ENCODE measurements around the gene SV2C. TPM values are rescaled to one million over a fixed set of nuclear protein-coding genes. Genes with fewer than 3 reads are reported as not detected.

The SV2C gene
- total RNA-seq, 1 experiment from 2014 or later, result not detected

DNA sequence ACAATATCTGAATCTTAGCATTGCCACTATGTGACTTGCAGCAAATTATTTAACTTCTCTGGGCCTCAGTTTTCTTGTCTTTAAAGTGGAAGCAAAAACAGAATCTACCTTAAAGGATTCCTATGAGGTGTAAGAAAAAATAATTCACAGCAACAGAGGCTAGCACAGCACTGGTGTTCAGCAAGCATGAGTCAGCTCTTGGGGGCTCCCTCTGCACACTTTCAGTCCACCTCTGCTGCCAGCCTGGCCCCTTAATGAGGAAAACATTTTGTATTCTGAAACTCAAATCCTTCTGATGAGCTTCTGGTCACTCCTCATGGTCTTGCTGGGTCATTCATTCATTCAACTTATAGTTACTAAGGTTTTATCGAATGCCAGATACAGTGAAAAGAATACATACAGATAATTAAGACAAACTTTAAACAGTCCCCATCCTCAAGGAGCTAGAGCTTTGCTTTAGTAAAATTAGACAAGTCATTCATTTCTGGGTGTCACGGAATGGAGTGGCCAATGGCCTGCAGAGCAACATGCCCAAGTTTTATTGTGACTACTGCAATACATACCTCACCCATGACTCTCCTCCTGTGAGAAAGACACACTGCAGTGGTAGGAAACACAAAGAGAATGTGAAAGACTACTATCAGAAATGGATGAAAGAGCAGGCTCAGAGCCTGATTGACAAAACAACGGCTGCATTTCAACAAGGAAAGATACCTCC lies 293.1 kb downstream of the SV2C start:
- no peak for DNase-seq
- 0 out of 2 replicates have a peak, but pooled peaks cover 10% of the 10 kb centered on the region for H3K27me3 ChIP-seq
- H3K36me3 ChIP-seq, result no peaks in the 10 kb centered on the region
- no peak overlapping the region for H3K27ac ChIP-seq
- no peaks in the 10 kb centered on the region for H3K4me1 ChIP-seq
- no peaks in the 10 kb centered on the region for H3K9me3 ChIP-seq (replicated peaks)
- H3K4me3 ChIP-seq, result no peak overlapping the region

DNA sequence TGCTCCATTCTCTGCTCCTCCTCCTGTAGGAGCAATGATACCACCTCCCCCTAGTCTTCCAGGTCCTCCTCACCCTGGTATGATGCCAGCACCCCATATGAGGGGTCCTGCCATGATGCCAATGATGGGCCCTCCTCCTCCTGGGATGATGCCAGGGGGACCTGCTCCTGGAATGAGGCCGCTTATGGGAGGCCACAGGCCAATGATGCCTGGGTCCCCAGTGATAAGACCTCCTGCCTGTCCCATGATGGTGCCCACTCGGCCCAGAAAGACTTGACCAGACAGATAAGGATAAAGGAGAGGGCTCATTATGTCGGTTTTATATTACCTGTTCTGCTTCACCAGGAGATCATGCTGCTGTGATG lies 293.7 kb downstream of the SV2C start:
- no peaks in the 10 kb centered on the region for H3K9me3 ChIP-seq (replicated peaks)
- no peaks in the 10 kb centered on the region for H3K36me3 ChIP-seq
- no peak overlapping the region for H3K4me3 ChIP-seq
- no peaks in the 10 kb centered on the region for H3K4me1 ChIP-seq
- H3K27ac ChIP-seq, result no peak overlapping the region
- DNase-seq, result no peak
- H3K27me3 ChIP-seq, result 0 out of 2 replicates have a peak, but pooled peaks cover 10% of the 10 kb centered on the region

DNA sequence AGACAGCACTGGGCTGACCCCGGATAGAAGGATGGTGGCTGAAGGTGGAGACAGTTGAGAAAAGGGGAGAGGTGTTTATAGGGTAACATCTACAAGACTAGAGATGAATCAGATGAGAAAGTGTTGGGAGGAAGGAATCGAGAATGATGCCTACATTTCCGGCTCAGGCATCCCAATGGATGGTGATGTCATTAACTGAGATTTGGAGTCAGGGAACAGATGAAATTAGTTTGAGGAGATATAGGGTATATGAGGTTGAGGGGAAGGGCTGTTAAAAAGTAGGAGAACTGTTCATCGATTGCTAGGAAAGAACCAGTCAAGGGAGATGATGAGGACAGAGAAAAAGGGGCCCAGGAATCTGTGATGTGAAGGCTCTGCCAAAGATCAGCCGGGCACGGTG lies 295.2 kb downstream of the SV2C start:
- H3K4me1 ChIP-seq, result no peaks in the 10 kb centered on the region
- H3K9me3 ChIP-seq (replicated peaks), result no peaks in the 10 kb centered on the region
- H3K27me3 ChIP-seq, result 0 out of 2 replicates have a peak, but pooled peaks cover 10% of the 10 kb centered on the region
- no peak overlapping the region for H3K4me3 ChIP-seq
- H3K36me3 ChIP-seq, result no peaks in the 10 kb centered on the region
- no peak overlapping the region for H3K27ac ChIP-seq
- no peak for DNase-seq

DNA sequence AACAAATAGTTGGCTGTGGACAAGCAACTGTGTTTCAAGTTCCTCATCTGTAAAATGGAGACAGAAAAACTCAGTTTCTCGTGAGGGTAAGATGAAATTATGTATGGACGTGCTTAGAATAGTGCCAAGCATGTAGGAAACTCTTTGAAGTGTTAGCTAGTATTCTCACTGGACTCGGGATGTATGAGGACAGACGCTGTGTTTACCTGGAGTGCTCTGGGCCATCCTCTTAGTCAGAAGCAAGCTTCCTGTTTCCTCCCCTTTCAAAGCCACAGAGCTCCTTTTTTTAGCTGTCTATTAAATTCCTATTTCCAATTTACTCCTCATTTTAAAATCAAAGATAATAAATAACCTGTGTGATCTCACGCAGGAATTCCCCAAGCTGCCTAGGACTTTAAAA lies 296.1 kb downstream of the SV2C start:
- Histone ChIP-seq H3K9me3 (replicated peaks) (no peaks in the 10 kb centered on the region), H3K27me3 (0 out of 2 replicates have a peak, but pooled peaks cover 10% of the 10 kb centered on the region), H3K27ac (no peak overlapping the region), H3K4me3 (no peak overlapping the region), H3K4me1 (no peaks in the 10 kb centered on the region), H3K36me3 (no peaks in the 10 kb centered on the region)
- DNase-seq, result no peak

DNA sequence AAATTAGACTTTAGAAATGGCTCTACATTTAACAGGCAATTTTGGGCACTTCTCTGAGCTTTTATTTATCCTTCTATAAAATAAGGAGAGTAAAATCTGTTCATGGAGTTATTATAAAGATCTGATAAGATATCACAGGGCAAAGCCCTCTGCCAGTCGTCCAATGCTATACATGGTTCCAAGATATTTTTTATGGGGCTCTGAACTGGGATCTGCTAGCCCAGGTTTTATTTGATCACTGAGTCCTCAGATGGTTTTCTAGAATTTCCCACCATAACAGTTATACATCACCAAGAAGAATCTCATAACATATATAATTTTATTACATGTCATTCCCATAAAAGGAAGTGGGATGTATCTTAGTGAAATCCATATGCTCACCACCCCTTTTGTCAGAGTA lies 296.7 kb downstream of the SV2C start:
- Histone ChIP-seq H3K4me1 (no peaks in the 10 kb centered on the region), H3K9me3 (replicated peaks) (no peaks in the 10 kb centered on the region), H3K36me3 (no peaks in the 10 kb centered on the region), H3K27me3 (0 out of 2 replicates have a peak, but pooled peaks cover 10% of the 10 kb centered on the region), H3K27ac (no peak overlapping the region), H3K4me3 (no peak overlapping the region)
- no peak for DNase-seq

DNA sequence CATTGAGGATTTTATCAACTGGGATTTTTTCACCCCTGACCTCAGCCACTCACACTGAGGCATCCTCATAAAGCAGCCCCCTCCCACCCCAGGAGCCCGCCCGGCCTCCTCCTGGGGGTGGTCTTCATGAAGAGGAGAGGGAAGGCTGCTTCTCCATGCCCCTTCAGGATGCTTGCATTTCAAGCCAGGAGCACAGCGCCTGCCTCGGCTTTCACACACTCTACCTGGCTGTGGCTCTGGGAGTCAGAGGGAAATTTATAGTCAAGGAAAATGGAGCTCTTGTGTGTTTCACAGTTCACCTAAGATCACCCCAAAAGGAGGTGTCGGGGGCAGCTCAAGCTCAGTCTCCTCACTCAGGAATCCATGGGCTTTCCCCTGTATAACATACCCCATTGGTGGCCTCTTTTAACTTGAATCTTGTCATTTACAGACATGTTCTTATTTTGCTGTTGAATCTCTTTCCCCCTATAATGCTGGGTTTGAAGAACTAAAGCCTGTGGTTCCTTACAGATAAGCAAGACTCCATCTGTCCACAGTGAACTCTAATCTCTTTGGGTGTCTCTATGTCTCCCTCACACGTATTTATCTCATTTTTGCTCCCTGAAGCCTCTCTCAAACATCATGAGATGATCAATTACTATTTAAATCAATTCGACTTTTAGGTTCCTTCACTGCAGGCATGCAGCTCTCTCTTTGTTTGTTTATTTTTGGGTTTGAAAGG lies 297.3 kb downstream of the SV2C start:
- Histone ChIP-seq H3K9me3 (replicated peaks) (no peaks in the 10 kb centered on the region), H3K4me3 (no peak overlapping the region), H3K4me1 (no peaks in the 10 kb centered on the region), H3K27me3 (0 out of 2 replicates have a peak, but pooled peaks cover 10% of the 10 kb centered on the region), H3K36me3 (no peaks in the 10 kb centered on the region), H3K27ac (no peak overlapping the region)
- no peak for DNase-seq

- Histone ChIP-seq H3K27ac (no peak overlapping the region), H3K36me3 (no peaks in the 10 kb centered on the region), H3K4me3 (no peak overlapping the region), H3K4me1 (no peaks in the 10 kb centered on the region), H3K9me3 (replicated peaks) (no peaks in the 10 kb centered on the region), H3K27me3 (0 out of 2 replicates have a peak, but pooled peaks cover 10% of the 10 kb centered on the region)
- DNase-seq, result no peak
These were observed 300.1 kb downstream of the SV2C start for GRCh38 chr5:76383126-76383832.

- no peaks in the 10 kb centered on the region for H3K9me3 ChIP-seq (replicated peaks)
- no peak overlapping the region for H3K4me3 ChIP-seq
- DNase-seq, result no peak
- H3K27me3 ChIP-seq, result 0 out of 2 replicates have a peak, but pooled peaks cover 5% of the 10 kb centered on the region
- no peaks in the 10 kb centered on the region for H3K36me3 ChIP-seq
- no peaks in the 10 kb centered on the region for H3K4me1 ChIP-seq
- H3K27ac ChIP-seq, result no peak overlapping the region
These were observed 301.0 kb downstream of the SV2C start for GRCh38 chr5:76384189-76384588.

- H3K36me3 ChIP-seq, result no peaks in the 10 kb centered on the region
- DNase-seq, result no peak
- no peaks in the 10 kb centered on the region for H3K9me3 ChIP-seq (replicated peaks)
- 0 out of 2 replicates have a peak, but pooled peaks cover 5% of the 10 kb centered on the region for H3K27me3 ChIP-seq
- no peak overlapping the region for H3K27ac ChIP-seq
- no peak overlapping the region for H3K4me3 ChIP-seq
- H3K4me1 ChIP-seq, result no peaks in the 10 kb centered on the region
These were observed 301.5 kb downstream of the SV2C start for GRCh38 chr5:76384705-76385104.

DNA sequence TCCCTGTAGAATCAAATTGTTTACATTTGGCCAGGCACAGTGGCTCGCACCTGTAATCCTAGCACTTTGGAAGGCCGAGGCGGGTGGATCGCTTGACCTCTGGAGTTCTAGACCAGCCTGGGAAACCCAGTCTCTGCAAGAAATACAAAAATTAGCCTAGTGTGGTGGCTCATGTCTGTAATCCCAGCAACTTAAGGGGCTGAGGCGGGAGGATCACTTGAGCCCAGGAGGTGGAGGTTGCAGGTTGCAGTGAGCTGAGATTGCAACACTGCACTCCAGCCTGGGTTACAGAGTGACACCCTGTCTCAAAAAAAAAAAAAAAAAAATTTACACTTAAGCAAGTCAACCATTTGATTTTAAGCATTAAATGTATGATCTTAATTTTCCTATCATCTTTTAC lies 302.4 kb downstream of the SV2C start:
- H3K4me1 ChIP-seq, result no peaks in the 10 kb centered on the region
- no peak overlapping the region for H3K4me3 ChIP-seq
- H3K36me3 ChIP-seq, result no peaks in the 10 kb centered on the region
- H3K27me3 ChIP-seq, result 0 out of 2 replicates have a peak, but pooled peaks cover 5% of the 10 kb centered on the region
- no peak for DNase-seq
- H3K9me3 ChIP-seq (replicated peaks), result no peaks in the 10 kb centered on the region
- H3K27ac ChIP-seq, result no peak overlapping the region

DNA sequence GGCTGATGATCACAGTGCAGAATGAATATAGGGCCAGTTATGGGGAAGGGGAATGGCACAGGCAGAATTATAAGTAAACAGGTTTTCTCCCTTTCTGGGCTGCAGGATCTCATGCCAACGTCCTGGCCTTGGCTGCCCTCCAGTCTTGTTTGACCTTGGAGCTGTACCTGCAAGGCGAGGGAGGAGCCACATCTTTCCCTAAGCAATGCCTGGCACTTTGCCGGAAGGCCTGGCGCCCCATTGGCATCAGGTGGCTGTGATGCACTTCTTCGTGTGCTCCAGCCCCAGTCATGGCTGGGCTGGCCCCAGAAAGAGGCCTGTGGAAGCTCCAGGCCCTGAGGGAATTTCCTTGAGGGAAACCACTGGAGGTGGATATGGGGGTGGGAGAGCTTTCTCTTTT lies 303.2 kb downstream of the SV2C start:
- no peak overlapping the region for H3K4me3 ChIP-seq
- no peak overlapping the region for H3K27ac ChIP-seq
- no peaks in the 10 kb centered on the region for H3K36me3 ChIP-seq
- H3K4me1 ChIP-seq, result no peaks in the 10 kb centered on the region
- no peaks in the 10 kb centered on the region for H3K27me3 ChIP-seq
- H3K9me3 ChIP-seq (replicated peaks), result no peaks in the 10 kb centered on the region
- DNase-seq, result no peak

- peaks cover 7% of the 10 kb centered on the region; the same call in 1 of the 2 replicates for H3K27me3 ChIP-seq
- H3K4me1 ChIP-seq, result no peaks in the 10 kb centered on the region
- DNase-seq, result no peak
- no peak overlapping the region for H3K4me3 ChIP-seq
- no peaks in the 10 kb centered on the region for H3K36me3 ChIP-seq
- no peaks in the 10 kb centered on the region for H3K9me3 ChIP-seq (replicated peaks)
- H3K27ac ChIP-seq, result no peak overlapping the region
These were observed 305.1 kb downstream of the SV2C start for GRCh38 chr5:76388236-76388635.

DNA sequence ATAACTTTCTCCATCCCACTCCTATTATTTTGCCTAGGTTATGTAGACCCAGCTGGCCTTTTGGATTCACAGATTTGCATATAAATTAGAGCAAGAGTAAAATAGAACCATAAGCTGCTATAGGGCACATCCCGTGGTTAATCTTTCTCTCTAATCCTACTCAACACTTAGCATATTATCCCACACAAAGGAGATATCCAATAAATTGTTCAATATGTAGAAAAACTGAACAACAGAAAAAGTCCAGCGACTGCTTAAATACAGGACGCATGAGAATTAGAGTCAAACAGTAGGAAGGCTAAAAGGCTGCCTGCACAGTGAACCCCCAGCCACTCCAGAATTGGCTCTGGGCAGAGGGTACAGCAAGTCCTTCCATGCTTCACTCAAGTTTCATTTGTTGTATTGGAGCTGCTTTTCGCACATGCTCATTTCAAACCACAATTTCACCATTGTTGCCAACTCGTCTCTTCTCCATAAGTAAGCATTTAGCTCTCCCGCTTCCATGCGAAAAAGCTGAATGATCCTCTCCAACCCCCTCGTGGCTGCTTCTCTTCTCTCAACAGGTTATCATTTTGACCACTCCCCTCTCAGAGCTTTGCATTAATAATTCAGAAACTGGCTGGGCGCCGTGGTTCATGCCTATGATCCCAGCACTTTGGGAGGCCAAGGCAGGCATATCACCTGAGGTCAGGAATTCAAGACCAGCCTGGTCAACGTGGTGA lies 305.8 kb downstream of the SV2C start:
- Histone ChIP-seq H3K27ac (no peak overlapping the region), H3K9me3 (replicated peaks) (no peaks in the 10 kb centered on the region), H3K36me3 (no peaks in the 10 kb centered on the region), H3K4me3 (no peak overlapping the region), H3K27me3 (peaks cover 7% of the 10 kb centered on the region; the same call in 1 of the 2 replicates), H3K4me1 (no peaks in the 10 kb centered on the region)
- no peak for DNase-seq

GRCh38 chr5:76389513-76390154 lies 306.5 kb downstream of the SV2C start:
- Histone ChIP-seq H3K4me3 (no peak overlapping the region), H3K9me3 (replicated peaks) (no peaks in the 10 kb centered on the region), H3K36me3 (no peaks in the 10 kb centered on the region), H3K4me1 (no peaks in the 10 kb centered on the region), H3K27ac (no peak overlapping the region), H3K27me3 (peaks cover 7% of the 10 kb centered on the region; the same call in 1 of the 2 replicates)
- no peak for DNase-seq

All from SJCRH30 (cell line).